GM19043 (cell line): ENCODE results near the gene SIGLEC15.
A peak's percentile ranks its signal among the peaks of the same experiment; 100 is the strongest.
"Not testable (repeated sequence)": the region's sequence is repeated elsewhere in the genome, so short reads cannot be mapped to it uniquely, and the experiment has no call there.

Experiments used
- ATAC-seq: cut with Tn5 transposase; IDR thresholded peaks from one replicate; pipeline ENCODE4 v1.9.1; 2021; ENCODE audit warnings: low read depth; ENCODE audit not compliant: unreplicated experiment

Gene SIGLEC15, protein sequence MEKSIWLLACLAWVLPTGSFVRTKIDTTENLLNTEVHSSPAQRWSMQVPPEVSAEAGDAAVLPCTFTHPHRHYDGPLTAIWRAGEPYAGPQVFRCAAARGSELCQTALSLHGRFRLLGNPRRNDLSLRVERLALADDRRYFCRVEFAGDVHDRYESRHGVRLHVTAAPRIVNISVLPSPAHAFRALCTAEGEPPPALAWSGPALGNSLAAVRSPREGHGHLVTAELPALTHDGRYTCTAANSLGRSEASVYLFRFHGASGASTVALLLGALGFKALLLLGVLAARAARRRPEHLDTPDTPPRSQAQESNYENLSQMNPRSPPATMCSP

GRCh38 chr18:45825258-45826044 is at the start of gene SIGLEC15:
TSS of gene SIGLEC15 (plus strand) at chr18:45825675. CDS start at chr18:45825729, 54 bp downstream.
- ATAC-seq, result no peak

DNA sequence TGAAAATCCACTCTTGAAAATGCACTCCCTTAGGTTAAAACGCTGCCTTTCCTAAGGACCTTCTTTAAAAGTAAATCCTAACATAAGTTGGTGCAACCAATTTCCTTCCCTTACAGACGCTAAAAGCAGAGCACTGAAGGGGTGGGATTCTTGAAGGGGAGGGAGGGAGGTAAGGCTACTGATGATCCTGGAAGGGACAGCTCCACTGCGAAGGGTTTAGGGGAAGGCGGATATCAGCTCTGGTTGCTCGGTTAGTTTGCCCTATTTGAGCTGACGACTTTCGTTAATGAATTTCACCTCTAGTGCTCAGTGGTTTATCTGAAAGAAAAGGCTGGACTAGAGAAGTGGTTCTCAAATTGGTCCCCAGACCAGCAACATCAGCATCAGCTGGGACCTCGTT is 49.7 kb upstream of the SIGLEC15 start:
- ATAC-seq, result no peak

GRCh38 chr18:45777393-45777792 is 48.1 kb upstream of the SIGLEC15 start:
- no peak for ATAC-seq

DNA sequence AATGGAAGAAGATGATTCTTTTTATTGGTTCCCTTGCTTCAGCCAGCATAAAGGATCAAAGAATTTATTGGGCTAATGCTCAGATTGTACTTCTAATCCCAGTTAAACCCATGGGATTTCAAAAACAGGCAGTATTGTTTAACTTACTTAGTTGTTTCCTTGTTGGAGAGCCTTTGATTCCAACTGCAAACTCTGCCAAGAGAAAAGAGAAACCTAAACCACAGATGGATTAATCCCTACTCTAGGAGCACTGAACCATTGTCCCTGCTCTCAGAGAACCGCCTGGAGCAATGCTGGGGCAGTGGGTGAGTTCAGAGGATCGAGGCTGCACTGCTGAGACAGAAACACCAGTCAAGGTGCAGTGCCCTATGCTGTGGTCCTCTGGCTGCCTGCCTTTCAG is 44.9 kb upstream of the SIGLEC15 start:
- no peak for ATAC-seq

DNA sequence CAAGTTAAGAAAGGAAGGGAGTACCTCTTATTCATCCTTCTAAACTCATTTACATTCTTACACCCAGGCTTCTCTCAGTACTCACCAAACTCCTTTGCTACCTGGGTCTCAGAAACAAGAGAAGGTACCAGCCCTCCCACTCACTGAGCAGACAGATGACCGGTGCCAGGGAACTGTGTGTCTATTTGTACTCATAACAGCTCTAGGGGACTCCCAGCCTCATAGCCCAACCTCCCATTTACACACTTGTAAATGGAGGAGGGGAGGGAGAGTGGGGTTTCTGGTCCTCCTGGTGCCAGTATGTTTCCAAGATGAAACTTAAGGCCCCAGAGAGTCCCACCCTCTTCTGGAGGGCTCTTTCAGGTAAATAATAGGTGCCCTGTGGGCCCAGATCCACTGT is 42.8 kb upstream of the SIGLEC15 start:
- ATAC-seq, result no peak

DNA sequence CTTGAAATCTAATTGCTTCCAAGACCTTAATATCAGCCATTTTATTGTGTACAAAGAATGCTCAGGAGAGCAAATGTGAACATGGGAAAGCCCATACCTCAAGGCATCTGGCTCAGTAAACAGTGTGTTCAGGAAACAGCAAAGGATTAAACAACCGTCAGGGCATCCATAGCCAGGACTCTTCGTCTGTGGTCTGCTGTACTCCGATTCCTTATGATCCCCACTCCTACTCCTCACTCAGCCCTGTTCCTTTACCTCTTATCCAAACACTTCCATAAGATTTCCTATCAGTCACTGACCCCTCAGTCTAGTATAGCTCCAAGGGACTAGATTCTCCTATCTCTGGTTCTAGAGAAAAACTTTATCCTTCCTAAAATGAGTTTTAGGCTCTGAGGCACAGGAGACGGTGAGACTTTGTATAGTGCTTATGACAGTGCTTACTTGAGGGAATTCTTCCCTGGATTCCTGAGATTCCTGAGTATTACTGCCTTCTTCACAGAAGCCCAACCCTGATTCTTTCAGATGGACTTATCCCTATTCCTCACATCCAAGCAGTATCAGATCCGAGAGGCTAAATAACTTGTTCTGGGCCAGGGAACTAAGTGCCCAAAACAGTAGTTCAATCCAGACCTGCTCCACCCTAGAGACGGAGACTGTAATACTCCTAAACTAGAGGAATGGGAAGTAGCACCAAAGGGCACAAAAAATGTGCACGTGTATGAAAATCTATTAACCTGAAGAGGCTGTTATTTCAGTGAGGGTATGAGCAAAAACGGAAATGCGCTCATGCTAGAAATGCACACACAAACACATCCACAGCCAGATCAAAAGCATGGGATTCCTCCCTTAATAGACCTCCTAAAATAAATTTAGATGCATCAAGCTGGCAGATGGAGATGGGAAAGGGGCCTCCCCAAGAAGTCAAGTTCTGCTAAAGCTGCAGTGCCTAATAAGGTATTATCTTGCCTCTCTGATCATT is 42.1 kb upstream of the SIGLEC15 start:
- no peak for ATAC-seq

DNA sequence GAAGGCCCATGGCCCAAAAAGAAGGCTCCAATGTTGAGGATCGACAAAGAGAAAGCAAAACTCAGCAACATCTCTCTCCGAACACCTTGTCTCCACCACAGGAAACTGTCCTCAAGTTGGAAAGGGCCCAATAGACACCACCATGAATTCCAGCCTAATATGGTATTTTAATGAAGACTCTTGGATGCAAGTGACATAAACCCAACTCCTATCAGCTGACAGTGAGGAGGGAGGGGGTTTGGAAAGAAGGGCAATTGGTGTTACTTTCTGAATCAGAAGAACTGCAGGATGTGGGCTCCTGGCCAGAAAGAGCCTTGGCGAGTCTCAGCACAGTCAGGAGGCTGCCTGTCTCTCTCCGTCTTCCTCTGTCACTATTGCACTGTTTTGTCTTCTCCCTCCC is 40.3 kb upstream of the SIGLEC15 start:
- ATAC-seq, result peak; percentile 48

- no peak for ATAC-seq
Measured at GRCh38 chr18:45786941-45787340, 38.5 kb upstream of the SIGLEC15 start.

- ATAC-seq, result no peak
Measured at GRCh38 chr18:45787346-45787745, 38.1 kb upstream of the SIGLEC15 start.

- ATAC-seq, result no peak
Measured at GRCh38 chr18:45788861-45789260, 36.6 kb upstream of the SIGLEC15 start.

- ATAC-seq, result no peak
Measured at GRCh38 chr18:45792506-45793263, 32.8 kb upstream of the SIGLEC15 start.

DNA sequence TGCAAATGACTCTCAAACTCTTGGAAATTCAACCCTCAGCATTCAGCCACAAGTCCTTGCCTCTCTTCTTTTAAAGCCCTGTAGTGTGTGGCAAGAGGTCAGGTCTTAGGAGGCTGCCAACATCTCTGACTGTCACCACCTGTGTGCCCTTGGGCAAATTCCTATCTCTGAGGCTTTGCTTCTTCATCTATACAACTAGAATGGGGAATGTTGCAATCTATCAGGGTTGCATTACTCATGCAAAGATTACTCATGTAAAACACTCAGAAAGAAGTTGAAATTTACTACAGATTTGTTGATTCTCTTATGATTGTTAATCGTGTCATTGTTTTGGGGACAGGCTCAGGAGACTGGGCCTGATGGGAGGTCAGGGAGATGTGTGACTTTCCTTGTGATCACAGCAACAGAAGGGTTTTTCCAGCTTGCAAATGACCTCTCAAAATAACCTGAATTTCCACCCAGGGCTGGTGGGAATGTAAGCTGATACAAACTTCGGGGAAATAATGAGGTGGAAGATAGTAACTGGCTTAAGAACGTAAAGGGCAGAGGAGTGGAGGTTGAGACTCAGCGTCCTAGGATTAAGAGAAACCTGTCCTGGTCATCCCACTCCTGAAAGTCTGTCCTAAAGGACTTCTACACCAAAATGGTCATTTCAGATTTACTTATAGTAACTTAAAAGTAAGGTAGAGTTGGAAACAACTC is 32.1 kb upstream of the SIGLEC15 start:
- ATAC-seq, result no peak

GRCh38 chr18:45801416-45802004 is 24.0 kb upstream of the SIGLEC15 start:
- ATAC-seq, result no peak

GRCh38 chr18:45802814-45803492 is 22.5 kb upstream of the SIGLEC15 start:
- no peak for ATAC-seq

DNA sequence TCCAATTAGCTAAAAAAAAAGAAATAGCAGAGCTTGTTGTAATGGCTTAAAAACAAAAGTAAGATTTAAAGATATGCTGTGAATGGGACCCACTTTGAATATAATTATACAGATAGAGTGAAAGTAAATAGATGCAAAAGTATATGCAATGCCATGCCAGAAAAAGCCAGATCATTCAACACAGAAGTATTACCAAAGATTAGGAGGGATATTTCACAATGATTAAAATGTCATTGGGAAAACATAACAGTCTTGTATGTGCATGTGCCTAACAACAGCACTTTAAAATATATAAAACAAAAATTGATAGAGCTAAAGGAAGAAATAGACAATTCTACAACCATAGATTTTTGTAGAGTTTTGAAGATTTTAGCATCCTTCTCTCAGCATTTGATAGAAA is 19.9 kb upstream of the SIGLEC15 start:
- ATAC-seq, result no peak

DNA sequence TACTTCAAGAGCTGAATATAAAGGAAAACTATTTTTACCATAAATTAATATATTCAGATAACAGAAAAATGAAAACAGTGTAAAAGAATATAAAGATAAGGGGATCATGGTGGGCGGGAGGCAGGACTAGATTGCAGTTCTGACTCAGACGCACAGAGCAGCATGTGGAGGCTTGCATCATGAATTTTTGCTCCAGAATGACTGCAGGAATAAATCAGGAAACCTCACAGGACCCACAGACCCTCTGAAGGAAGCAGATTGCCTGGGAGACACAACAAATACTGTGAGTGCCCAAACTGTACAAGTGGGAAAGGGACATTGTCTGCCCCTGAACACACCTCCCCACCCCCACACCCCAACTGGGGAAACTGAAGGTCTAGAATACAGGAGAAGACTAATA is 19.2 kb upstream of the SIGLEC15 start:
- ATAC-seq, result no peak

GRCh38 chr18:45807144-45807543 is 18.3 kb upstream of the SIGLEC15 start:
- not testable (repeated sequence) for ATAC-seq

GRCh38 chr18:45814733-45815132 is 10.7 kb upstream of the SIGLEC15 start:
- ATAC-seq, result not testable (repeated sequence)

DNA sequence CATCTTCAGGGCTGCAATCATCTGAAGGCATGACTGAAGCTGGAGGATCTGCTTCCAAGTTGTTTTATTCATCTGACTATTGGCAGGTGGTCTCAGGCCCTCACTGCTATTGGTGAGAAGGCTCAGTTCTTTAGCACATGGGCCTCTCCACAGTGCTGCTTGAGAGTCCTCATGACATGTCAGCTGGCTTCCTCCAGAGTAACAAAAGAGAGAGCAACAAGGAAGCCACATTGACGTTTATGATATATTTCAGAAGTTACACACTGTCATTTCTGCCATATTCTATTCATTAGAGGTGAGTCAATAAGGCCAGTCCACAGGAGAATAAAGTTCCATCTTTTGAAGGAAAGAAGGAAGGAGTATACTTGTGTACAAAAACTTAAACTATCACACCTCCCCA is 7.9 kb upstream of the SIGLEC15 start:
- ATAC-seq, result no peak
